Tibial nerve (tissue), 4 donors: ENCODE results near the gene SHISA7. TPM values are rescaled to one million over a fixed set of nuclear protein-coding genes. Genes with fewer than 3 reads are reported as not detected.
"Not testable (repeated sequence)": the region's sequence is repeated elsewhere in the genome, so short reads cannot be mapped to it uniquely, and the experiment has no call there.

Experiments
- DNase-seq, 2 donors: peaks; one replicate each; pipeline ENCODE4 v3.0.0-alpha.2; 2019; ENCODE audit warnings: low spot score in 2 of 2
- H3K27ac ChIP-seq, 4 donors: fragments of 200-600 bp; sonication (generic) in 3 of 4; one replicate each; pipeline ENCODE4 v1.5.1; 2017 to 2019; ENCODE audit warnings: mild to moderate bottlenecking in 1 of 4
- H3K27me3 ChIP-seq, 2 donors: fragments of 200-600 bp; sonication (generic) in 1 of 2; one replicate each; pipeline versions ENCODE4 v1.5.1 to v1.6.0; 2017 to 2019
- H3K36me3 ChIP-seq, 3 donors: fragments of 200-600 bp; sonication (generic); one replicate each; pipeline ENCODE4 v1.5.1; 2018 to 2019
- H3K4me1 ChIP-seq, 4 donors: fragments of 200-600 bp; sonication (generic) in 3 of 4; one replicate each; pipeline ENCODE4 v1.5.1; 2017 to 2019
- H3K4me3 ChIP-seq, 4 donors: fragments of 200-600 bp; sonication (generic) in 3 of 4; one replicate each; pipeline ENCODE4 v1.5.1; 2017 to 2019; ENCODE audit warnings: mild to moderate bottlenecking in 1 of 4, moderate library complexity in 1 of 4
- H3K9me3 ChIP-seq, 4 donors: fragments of 200-600 bp; sonication (generic) in 3 of 4; one replicate each; pipeline ENCODE4 v1.5.1; 2017 to 2019
- CTCF ChIP-seq, 5 experiments: fragments of 200-600 bp in 3 of 5; fragments of 450-650 bp in 2 of 5; sonication (generic) in 3 of 5; IDR thresholded peaks; one replicate each; pipeline ENCODE4 v1.5.1; 2016 to 2019; ENCODE audit warnings: antibody characterized with exemption in 5 of 5, mild to moderate bottlenecking in 3 of 5, moderate library complexity in 2 of 5
- EP300 ChIP-seq, 2 donors: sonication (generic); formaldehyde crosslinking; IDR thresholded peaks; one replicate each; pipeline ENCODE4 v1.6.1; 2017; ENCODE audit warnings: antibody characterized with exemption in 2 of 2, mild to moderate bottlenecking in 1 of 2
- POLR2A ChIP-seq, 2 donors: fragments of 450-650 bp; IDR thresholded peaks; one replicate each; pipeline ENCODE4 v1.6.1; 2017; ENCODE audit warnings: antibody characterized with exemption in 2 of 2, mild to moderate bottlenecking in 2 of 2, moderate library complexity in 2 of 2
- WGBS, 2 donors: methylation state at CpG; one replicate each; pipeline ENCODE4 v1.1.5; 2018; 5-methylcytosine and 5-hydroxymethylcytosine counted together
- total RNA-seq, 4 donors: library from RNA; depleted of rRNA; stranded (reverse); fragments of >200 nt; gene quantifications; one replicate each; pipeline ENCODE4 v1.1.0, GENCODE V29; 2016

The SHISA7 gene
- total RNA-seq, 4 donors from 2014 or later = 0.42 to 4.1 (median 2.0) TPM

DNA sequence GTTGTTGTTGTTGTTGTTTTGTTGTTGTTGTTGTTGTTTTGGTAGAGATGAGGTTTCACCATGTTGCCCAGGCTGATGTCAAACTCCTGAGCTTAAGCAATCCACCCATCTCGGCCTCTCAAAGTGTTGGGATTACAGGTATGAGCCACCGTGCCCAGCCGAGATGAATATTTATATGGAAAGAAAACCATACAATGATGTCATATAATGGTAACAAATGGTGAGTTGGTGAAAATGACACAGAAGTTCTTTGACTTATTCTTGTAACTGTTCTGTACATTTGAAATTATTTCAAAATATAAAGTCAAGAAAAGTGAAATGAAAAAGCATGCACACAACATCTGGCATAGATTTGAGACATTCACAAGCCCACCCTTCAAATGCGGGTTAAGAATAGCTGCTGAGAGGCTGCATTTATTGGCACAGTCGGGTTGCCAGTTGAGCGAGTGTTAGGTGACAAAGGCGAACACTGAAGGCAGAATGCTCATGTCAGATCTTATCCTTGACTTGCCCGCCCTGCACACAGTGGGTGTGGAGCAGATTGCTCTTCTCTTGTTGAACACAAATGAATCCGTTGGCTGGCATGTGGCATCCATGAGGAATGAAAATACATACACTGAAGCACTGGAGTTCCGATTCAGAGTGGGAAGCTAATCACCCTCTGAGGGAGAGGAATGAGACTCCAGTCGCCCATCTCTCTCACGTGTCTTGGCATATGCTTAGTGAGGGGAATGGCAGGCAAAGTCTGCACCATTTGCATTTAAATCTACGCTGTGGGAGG, 19.7 kb downstream of the SHISA7 start:
- WGBS, 2 donors = 44% methylated on average over 13 of the region's 13 CpGs
- no peaks in the 10 kb centered on the region for H3K36me3 ChIP-seq
- peaks cover 0 to 30% of the 10 kb centered on the region in 2 donors for H3K27me3 ChIP-seq
- H3K4me3 ChIP-seq = no peak overlapping the region
- DNase-seq = no peak
- no peak for TF ChIP-seq POLR2A (IDR thresholded peaks at IDR 0.05)
- peak in 1 of 2 donors; percentile 32 for TF ChIP-seq EP300 (IDR thresholded peaks at IDR 0.05)
- TF ChIP-seq CTCF (IDR thresholded peaks at IDR 0.05) = no peak
- no peaks in the 10 kb centered on the region for H3K9me3 ChIP-seq
- H3K4me1 ChIP-seq = peaks cover 0 to 34% (median 11%) of the 10 kb centered on the region in 4 donors
- H3K27ac ChIP-seq = peak overlapping the region in 2 of 4 donors; percentile 80 to 88

DNA sequence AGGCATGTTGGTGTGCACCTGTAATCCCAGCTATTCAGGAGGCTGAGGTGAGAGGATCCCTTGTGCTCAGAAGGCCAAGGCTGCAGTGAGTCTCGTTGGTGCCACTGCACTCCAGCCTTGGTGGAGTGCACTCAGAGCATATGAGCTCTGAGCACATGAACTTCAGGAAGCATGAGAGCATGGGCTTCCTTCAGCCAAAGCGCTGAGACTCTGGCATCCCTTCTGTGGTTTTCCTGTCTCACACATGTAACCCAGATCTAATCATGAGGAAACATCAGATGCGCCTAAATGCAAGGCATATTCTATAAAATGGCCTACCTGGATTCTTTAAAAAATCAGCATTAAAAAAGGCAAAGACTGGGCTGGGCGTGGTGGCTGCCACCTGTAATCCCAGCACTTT, 21.8 kb downstream of the SHISA7 start:
- Histone ChIP-seq H3K27me3 (peaks cover 0 to 18% of the 10 kb centered on the region in 2 donors), H3K4me1 (peaks cover 0 to 21% (median 4%) of the 10 kb centered on the region in 4 donors)
- not testable (repeated sequence) for H3K9me3 ChIP-seq, H3K27ac ChIP-seq, H3K4me3 ChIP-seq, H3K36me3 ChIP-seq, DNase-seq
- WGBS, 2 donors = 64 to 80% methylated on average over 4 of the region's 4 CpGs

DNA sequence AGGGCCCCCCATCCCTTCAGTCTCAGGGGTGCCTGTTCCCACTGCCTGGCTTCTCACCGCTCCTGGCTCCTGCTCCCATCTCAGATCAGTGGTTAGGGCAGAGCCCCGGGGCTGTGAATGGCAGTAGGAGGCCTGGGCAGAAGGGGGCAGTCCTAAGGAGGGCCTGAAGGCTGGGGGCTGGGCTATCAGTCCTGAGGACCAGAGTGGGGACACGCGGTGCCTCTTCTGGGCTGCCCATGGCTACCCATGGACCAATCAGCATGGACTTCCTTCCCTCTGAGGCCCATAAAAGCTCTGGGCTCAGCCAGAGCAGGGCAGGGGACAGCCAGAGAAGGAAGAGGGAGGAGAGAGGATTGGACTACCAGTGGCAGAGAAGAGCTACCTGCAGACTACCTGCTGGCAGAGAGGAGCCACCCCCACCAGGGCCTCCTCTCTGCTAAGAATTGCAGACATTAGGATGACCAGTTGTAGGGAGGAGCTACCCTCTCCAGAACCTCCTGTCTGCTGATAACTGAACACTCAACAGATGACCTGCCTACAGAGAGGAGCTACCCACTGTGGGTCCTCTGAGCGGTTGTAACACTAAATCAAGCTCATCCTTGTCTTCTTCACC, 23.4 kb downstream of the SHISA7 start:
- H3K9me3 ChIP-seq = no peaks in the 10 kb centered on the region
- peaks cover 0 to 13% of the 10 kb centered on the region in 2 donors for H3K27me3 ChIP-seq
- peaks cover 0 to 21% (median 2%) of the 10 kb centered on the region in 4 donors for H3K4me1 ChIP-seq
- no peaks in the 10 kb centered on the region for H3K36me3 ChIP-seq
- DNase-seq = no peak
- no peak for TF ChIP-seq POLR2A (IDR thresholded peaks at IDR 0.05)
- TF ChIP-seq CTCF (IDR thresholded peaks at IDR 0.05) = no peak
- TF ChIP-seq EP300 (IDR thresholded peaks at IDR 0.05) = no peak
- peak overlapping the region in 1 of 4 donors; percentile 6 for H3K27ac ChIP-seq
- no peak overlapping the region for H3K4me3 ChIP-seq
- WGBS, 2 donors = 61 to 70% methylated on average over 5 of the region's 5 CpGs

DNA sequence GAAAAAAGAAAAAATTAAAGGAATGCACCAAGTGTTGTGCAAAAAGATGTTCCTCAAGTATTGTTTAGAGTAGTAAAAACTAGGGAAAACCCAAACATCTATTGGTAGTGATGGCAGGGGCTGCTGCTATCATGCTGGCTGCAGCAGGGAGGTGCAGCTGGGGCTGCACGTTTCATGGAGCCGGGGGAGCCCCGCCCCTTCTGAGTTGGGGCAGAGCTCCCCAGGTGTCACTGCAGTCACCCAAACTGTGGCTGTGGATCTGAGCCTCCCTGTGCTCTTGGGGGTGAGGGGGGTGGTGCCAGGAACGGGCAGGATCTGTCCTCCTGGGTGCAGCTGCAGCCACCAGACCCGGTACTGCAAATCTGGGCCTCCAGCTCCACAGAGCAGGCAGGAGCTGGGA, 24.0 kb downstream of the SHISA7 start:
- no peaks in the 10 kb centered on the region for H3K9me3 ChIP-seq
- H3K36me3 ChIP-seq = no peaks in the 10 kb centered on the region
- H3K27me3 ChIP-seq = peaks cover 0 to 7% of the 10 kb centered on the region in 2 donors
- no peak for TF ChIP-seq EP300 (IDR thresholded peaks at IDR 0.05)
- TF ChIP-seq POLR2A (IDR thresholded peaks at IDR 0.05) = no peak
- TF ChIP-seq CTCF (IDR thresholded peaks at IDR 0.05) = no peak
- no peak overlapping the region for H3K4me3 ChIP-seq
- no peak for DNase-seq
- peak overlapping the region in 1 of 4 donors; percentile 6 for H3K27ac ChIP-seq
- H3K4me1 ChIP-seq = peaks cover 0 to 16% (median 0%) of the 10 kb centered on the region in 4 donors
- WGBS, 2 donors = 57 to 61% methylated on average over 4 to 5 of the region's 5 CpGs

- WGBS, 2 donors = 7 to 21% methylated on average over 7 of the region's 7 CpGs
- H3K36me3 ChIP-seq = no peaks in the 10 kb centered on the region
- TF ChIP-seq CTCF (IDR thresholded peaks at IDR 0.05) = peak; percentile 53 to 77 (median 68)
- TF ChIP-seq POLR2A (IDR thresholded peaks at IDR 0.05) = no peak
Observed at GRCh38 chr19:55418185-55418584, 24.9 kb downstream of the SHISA7 start.

More at GRCh38 chr19:55418185-55418584, 24.9 kb downstream of the SHISA7 start:
- Histone ChIP-seq H3K27ac (peak overlapping the region in 2 of 4 donors; percentile 43 to 58), H3K9me3 (no peaks in the 10 kb centered on the region), H3K27me3 (no peaks in the 10 kb centered on the region), H3K4me1 (peaks cover 0 to 8% (median 0%) of the 10 kb centered on the region in 4 donors), H3K4me3 (no peak overlapping the region)
- peak in 1 of 2 donors; percentile 54 for DNase-seq
